SH-SY5Y (cell line): ENCODE measurements around the gene RMC1.

Source experiments
- GATA2 ChIP-seq: IDR thresholded peaks from 2 replicates; pipeline ENCODE4 v1.6.1; 2011; ENCODE audit warnings: mild to moderate bottlenecking, low read depth, low read length
- GATA3 ChIP-seq: IDR thresholded peaks from 2 replicates; pipeline ENCODE4 v1.6.1; 2011; ENCODE audit warnings: low read depth, mild to moderate bottlenecking, low read length, moderate library complexity

DNA sequence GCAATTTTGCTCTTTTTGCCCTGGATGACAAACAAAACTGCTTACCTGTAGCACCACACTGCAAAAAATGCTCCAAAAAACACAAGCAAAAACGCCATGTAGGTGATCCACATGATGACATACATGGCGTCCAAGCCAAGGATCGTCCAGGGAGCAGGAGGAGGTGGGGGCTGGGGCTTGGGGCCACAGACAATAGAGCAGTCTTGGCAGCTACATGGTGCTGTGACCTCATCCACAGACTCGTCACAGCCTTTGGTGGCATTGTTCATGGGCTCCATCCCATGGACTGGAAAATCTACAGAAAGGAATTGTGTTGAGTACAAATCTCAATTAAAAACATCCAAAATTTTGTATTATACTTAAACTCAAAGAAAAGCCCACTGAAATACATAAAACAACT, 56.9 kb downstream of the RMC1 start:
- TF ChIP-seq GATA2: no peak
- TF ChIP-seq GATA3: no peak
